HepG2 (cell line): ENCODE data around the gene USP24. TPM values are rescaled to one million over a fixed set of nuclear protein-coding genes. Genes with fewer than 3 reads are reported as not detected.

Source experiments
- ATF2 ChIP-seq: sonication (generic); formaldehyde crosslinking; IDR thresholded peaks from 2 replicates; pipeline ENCODE4 v1.4.0; 2020; ENCODE audit warnings: missing genetic modification reagents
- DNMT1 ChIP-seq: sonication (generic); formaldehyde crosslinking; IDR thresholded peaks from 2 replicates; pipeline ENCODE4 v1.5.1; 2020; ENCODE audit warnings: mild to moderate bottlenecking, missing genetic modification reagents
- DRAP1 ChIP-seq: IDR thresholded peaks from 2 replicates; pipeline ENCODE4 v1.6.1; 2016; ENCODE audit warnings: missing genetic modification reagents, missing compliant biosample characterization
- HOXA3 ChIP-seq: sonication (generic); formaldehyde crosslinking; IDR thresholded peaks from 2 replicates; pipeline ENCODE4 v1.5.0; 2020; ENCODE audit warnings: missing genetic modification reagents
- KAT8 ChIP-seq: IDR thresholded peaks from 2 replicates; pipeline ENCODE4 v1.6.1; 2016; ENCODE audit warnings: missing genetic modification reagents, missing compliant biosample characterization
- KDM1A ChIP-seq: IDR thresholded peaks from 2 replicates; pipeline ENCODE4 v1.6.1; 2016; ENCODE audit warnings: missing compliant biosample characterization
- KDM3A ChIP-seq: IDR thresholded peaks from 2 replicates; pipeline ENCODE4 v1.6.1; 2018; ENCODE audit warnings: low read depth, missing compliant biosample characterization
- MLX ChIP-seq: IDR thresholded peaks from 2 replicates; pipeline ENCODE4 v1.6.1; 2016
- MXD4 ChIP-seq: IDR thresholded peaks from 2 replicates; pipeline ENCODE4 v1.6.1; 2016; ENCODE audit warnings: mild to moderate bottlenecking, missing biosample characterization, missing genetic modification reagents
- MXI1 ChIP-seq: IDR thresholded peaks from 3 replicates; pipeline ENCODE4 v1.6.1; 2012; ENCODE audit warnings: low read depth, low read length, inconsistent platforms, borderline replicate concordance
- NONO ChIP-seq, 2 experiments: fragments of 450-650 bp in 1 of 2; sonication (generic) in 1 of 2; formaldehyde crosslinking in 1 of 2; IDR thresholded peaks in 1 of 2; conservative IDR thresholded peaks in 1 of 2; 2 replicates each; pipeline versions ENCODE4 v1.6.1 to v1.8.0; 2017 to 2022; ENCODE audit warnings: mild to moderate bottlenecking in 1 of 2, missing genetic modification reagents in 1 of 2, moderate library complexity in 1 of 2
- NRL ChIP-seq: sonication (generic); formaldehyde crosslinking; IDR thresholded peaks from 2 replicates; pipeline ENCODE4 v1.5.0; 2020; ENCODE audit warnings: missing genetic modification reagents, mild to moderate bottlenecking, moderate library complexity, borderline replicate concordance
- PATZ1 ChIP-seq: sonication (generic); formaldehyde crosslinking; IDR thresholded peaks from 2 replicates; pipeline ENCODE4 v1.4.0; 2020; ENCODE audit warnings: missing genetic modification reagents
- PAXIP1 ChIP-seq: sonication (generic); formaldehyde crosslinking; conservative IDR thresholded peaks from 2 replicates; pipeline ENCODE4 v1.4.0; 2020; ENCODE audit warnings: mild to moderate bottlenecking, missing genetic modification reagents, moderate library complexity
- SMAD1 ChIP-seq: sonication (generic); formaldehyde crosslinking; IDR thresholded peaks from 2 replicates; pipeline ENCODE4 v1.4.0; 2020; ENCODE audit warnings: missing genetic modification reagents, low read depth, mild to moderate bottlenecking, borderline replicate concordance
- SPEN ChIP-seq: sonication (generic); formaldehyde crosslinking; IDR thresholded peaks from 2 replicates; pipeline ENCODE4 v1.5.1; 2020; ENCODE audit warnings: low read depth, mild to moderate bottlenecking, missing genetic modification reagents
- ZBTB7A ChIP-seq: sonication (generic); formaldehyde crosslinking; IDR thresholded peaks from 2 replicates; pipeline ENCODE4 v1.8.0; 2022; ENCODE audit warnings: mild to moderate bottlenecking, missing genetic modification reagents
- ZFP36 ChIP-seq: fragments of 150-350 bp; IDR thresholded peaks from 2 replicates; pipeline ENCODE4 v1.6.1; 2018; ENCODE audit warnings: borderline replicate concordance, low read length, low read depth; ENCODE audit not compliant: partially characterized antibody
- ZNF33A ChIP-seq: sonication (generic); formaldehyde crosslinking; IDR thresholded peaks from 2 replicates; pipeline ENCODE4 v1.5.1; 2020; ENCODE audit warnings: missing genetic modification reagents, mild to moderate bottlenecking, moderate library complexity, borderline replicate concordance
- ZNF430 ChIP-seq: sonication (generic); formaldehyde crosslinking; IDR thresholded peaks from 2 replicates; pipeline ENCODE4 v1.9.0; 2021; ENCODE audit warnings: mild to moderate bottlenecking, missing genetic modification reagents
- ZNF550 ChIP-seq: sonication (generic); formaldehyde crosslinking; IDR thresholded peaks from 2 replicates; pipeline ENCODE4 v1.4.0; 2020; ENCODE audit warnings: mild to moderate bottlenecking, missing genetic modification reagents, borderline replicate concordance
- polyA plus RNA-seq, 8 experiments: library from polyadenylated mRNA; depleted of rRNA in 3 of 8; stranded (reverse) in 7 of 8; unstranded in 1 of 8; fragments of >200 nt; fragmentation: Illumina TruSeq in 4 of 8; extraction: Trizol in 4 of 8; gene quantifications; 2 replicates each; pipeline versions ENCODE4 v1.2.1 to v1.2.3, GENCODE V29; 2011 to 2016; ENCODE audit warnings: low read depth in 4 of 8, missing spikeins in 1 of 8, mixed read lengths in 1 of 8; ENCODE audit not compliant: insufficient read depth in 1 of 8
- total RNA-seq, 5 experiments: library from RNA; depleted of rRNA; stranded (reverse); fragments of >200 nt; fragmentation: Illumina TruSeq; extraction: Trizol; gene quantifications; 2 replicates each; pipeline ENCODE4 v1.2.3, GENCODE V29; 2016; ENCODE audit warnings: low read depth in 1 of 5

USP24 gene
- total and polyA plus RNA-seq, 2 of the 13 experiments (the other 11 are each of a cell fraction or from before 2014, with no cell fraction given) = 18.8 to 47.6 TPM

- TF ChIP-seq ATF2 (CRISPR knock-in tag) (peak; percentile 53), ZNF550 (no peak), MXI1 (no peak), MXD4 (CRISPR knock-in tag) (peak; percentile 66), KAT8 (CRISPR knock-in tag) (peak; percentile 64; the same call in 1 of the 2 replicates), KDM3A (CRISPR knock-in tag) (no peak), HOXA3 (peak; percentile 91), DNMT1 (no peak), MLX (CRISPR knock-in tag) (peak; percentile 65; the same call in 1 of the 2 replicates), SPEN (CRISPR knock-in tag) (0 out of 2 replicates have a peak, but pooled peaks have one; percentile 39), NONO (IDR thresholded peaks at IDR 0.05) (no peak), NONO (CRISPR knock-in tag; conservative IDR thresholded peaks at IDR 0.05) (peak; percentile 18; the same call in 1 of the 2 replicates), ZNF33A (no peak), PATZ1 (CRISPR knock-in tag) (0 out of 2 replicates have a peak, but pooled peaks have one; percentile 71), ZBTB7A (CRISPR knock-in tag) (no peak), DRAP1 (CRISPR knock-in tag) (peak; percentile 76), ZNF430 (CRISPR knock-in tag) (peak; percentile 63; the same call in 1 of the 2 replicates), KDM1A (peak; percentile 33; the same call in 1 of the 2 replicates), NRL (CRISPR knock-in tag) (peak; percentile 77), ZFP36 (no peak), PAXIP1 (CRISPR knock-in tag) (peak; percentile 52; the same call in 1 of the 2 replicates), SMAD1 (CRISPR knock-in tag) (no peak)
These were observed at the start of gene USP24 (continued) for GRCh38 chr1:55215194-55216021.
